Colonic mucosa (tissue), 4 donors: ENCODE data around the gene RCBTB2. TPM values are rescaled to one million over a fixed set of nuclear protein-coding genes. Genes with fewer than 3 reads are reported as not detected.

Source experiments
- DNase-seq: peaks from one replicate; pipeline ENCODE4 v3.0.0-alpha.2; 2020
- H3K27ac ChIP-seq: fragments of 200-600 bp; one replicate; pipeline ENCODE4 v1.8.0; 2021
- H3K27me3 ChIP-seq: fragments of 200-600 bp; one replicate; pipeline ENCODE4 v1.8.0; 2021
- H3K36me3 ChIP-seq: fragments of 200-600 bp; one replicate; pipeline ENCODE4 v1.8.0; 2021
- H3K4me1 ChIP-seq: fragments of 200-600 bp; one replicate; pipeline ENCODE4 v1.8.0; 2021; ENCODE audit warnings: mild to moderate bottlenecking
- H3K4me3 ChIP-seq: fragments of 200-600 bp; one replicate; pipeline ENCODE4 v1.8.0; 2021
- H3K9ac ChIP-seq, 2 donors: one replicate each; pipeline ENCODE4 v1.7.0; 2013; ENCODE audit warnings: control low read depth in 2 of 2, low read depth in 2 of 2, low read length in 2 of 2
- H3K9me3 ChIP-seq: fragments of 200-600 bp; one replicate; pipeline ENCODE4 v1.8.0; 2021
- CTCF ChIP-seq: fragments of 200-600 bp; IDR thresholded peaks from one replicate; pipeline ENCODE4 v1.8.0; 2022; ENCODE audit warnings: antibody characterized with exemption, mild to moderate bottlenecking
- intact Hi-C: fragments of 100-400 bp; cut with DNase I; formaldehyde crosslinking; loops from one replicate; pipeline ENCODE4 v1.14.1; 2022
- total RNA-seq, 2 donors: library from RNA; stranded (reverse); fragmentation: NEBNext Ultra II Directional in 1 of 2; extraction: Animal tissue kit (Norgen Biotek cat#: 25700) in 1 of 2; gene quantifications; one replicate each; pipeline ENCODE4 v1.2.1, GENCODE V29; 2021
- donor health status: healthy.
- donor health status: DM: no; HTN: no; CAD: no.
- donor health status: DM: no; HTN: no; CAD: no.

RCBTB2 gene
- total RNA-seq, 2 donors from 2014 or later = 3.3 to 5.5 TPM

GRCh38 chr13:48505597-48506091, 27.2 kb downstream of the RCBTB2 start:
- TF ChIP-seq CTCF = no peak
- Histone ChIP-seq H3K9ac (no peak overlapping the region), H3K27me3 (no peaks in the 10 kb centered on the region), H3K27ac (peak overlapping the region; percentile 43), H3K4me3 (no peak overlapping the region), H3K9me3 (no peaks in the 10 kb centered on the region), H3K4me1 (no peaks in the 10 kb centered on the region), H3K36me3 (no peaks in the 10 kb centered on the region)
- DNase-seq = no peak
- intact Hi-C loops = no loop called here

- H3K4me3 ChIP-seq = no peak overlapping the region
- no peaks in the 10 kb centered on the region for H3K4me1 ChIP-seq
- TF ChIP-seq CTCF = no peak
- H3K27ac ChIP-seq = peak overlapping the region; percentile 6
- H3K9me3 ChIP-seq = no peaks in the 10 kb centered on the region
- H3K9ac ChIP-seq = no peak overlapping the region
- intact Hi-C loops = no loop called here
- no peaks in the 10 kb centered on the region for H3K36me3 ChIP-seq
- no peak for DNase-seq
- no peaks in the 10 kb centered on the region for H3K27me3 ChIP-seq
These were observed 27.9 kb downstream of the RCBTB2 start for GRCh38 chr13:48505012-48505411.

DNA sequence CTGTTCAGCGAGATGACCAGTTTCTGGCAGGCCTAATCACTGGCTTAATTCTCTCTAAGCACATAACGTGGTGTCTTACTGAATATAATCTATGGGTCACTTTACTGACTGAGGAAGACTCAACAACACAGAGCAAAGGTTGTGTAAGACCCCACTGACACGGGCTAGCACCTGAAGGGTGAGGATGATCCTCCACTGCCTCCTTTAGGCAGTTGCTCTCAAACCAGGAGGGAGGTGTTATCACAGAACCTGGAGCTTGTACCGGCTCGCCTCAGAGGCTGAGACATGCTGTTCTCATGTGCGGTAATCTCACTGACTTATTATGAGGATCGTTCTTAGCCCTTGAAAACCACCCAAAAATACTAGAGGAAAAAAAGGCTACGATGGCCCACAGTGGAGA, 28.3 kb downstream of the RCBTB2 start:
- Histone ChIP-seq H3K27ac (no peak overlapping the region), H3K9ac (no peak overlapping the region), H3K4me1 (no peaks in the 10 kb centered on the region), H3K4me3 (no peak overlapping the region), H3K36me3 (no peaks in the 10 kb centered on the region), H3K27me3 (no peaks in the 10 kb centered on the region), H3K9me3 (no peaks in the 10 kb centered on the region)
- intact Hi-C loops = no loop called here
- no peak for DNase-seq
- TF ChIP-seq CTCF = no peak

GRCh38 chr13:48502601-48503319, 30.1 kb downstream of the RCBTB2 start:
- intact Hi-C loops = no loop called here
- TF ChIP-seq CTCF = no peak

DNA sequence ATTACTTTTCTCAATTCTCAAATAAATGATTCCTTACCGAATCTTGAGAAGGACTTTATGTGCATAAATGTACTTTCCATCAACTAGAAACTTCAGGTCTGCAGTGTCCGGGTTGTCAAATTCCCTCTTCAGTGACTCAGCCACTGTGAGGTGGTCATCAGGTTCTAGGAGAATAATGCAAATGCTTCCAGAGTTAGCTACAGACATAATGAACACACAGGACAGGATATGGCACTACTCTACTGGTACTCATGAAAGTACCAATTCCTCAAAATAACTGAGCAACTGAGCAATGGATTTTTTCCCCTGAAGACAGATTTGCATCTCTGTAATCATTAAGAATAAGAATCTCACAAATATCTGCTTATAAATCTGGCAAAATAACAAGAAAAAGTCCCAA, 31.2 kb downstream of the RCBTB2 start:
- H3K4me3 ChIP-seq = no peak overlapping the region
- H3K9me3 ChIP-seq = no peaks in the 10 kb centered on the region
- H3K27me3 ChIP-seq = no peaks in the 10 kb centered on the region
- H3K27ac ChIP-seq = no peak overlapping the region
- no peak for TF ChIP-seq CTCF
- no peaks in the 10 kb centered on the region for H3K36me3 ChIP-seq
- H3K9ac ChIP-seq = no peak overlapping the region
- H3K4me1 ChIP-seq = no peaks in the 10 kb centered on the region
- no peak for DNase-seq
- intact Hi-C loops = no loop called here

More at GRCh38 chr13:48502601-48503319, 30.1 kb downstream of the RCBTB2 start:
- no peak for DNase-seq
- no peaks in the 10 kb centered on the region for H3K4me1 ChIP-seq
- H3K9me3 ChIP-seq = no peaks in the 10 kb centered on the region
- H3K4me3 ChIP-seq = no peak overlapping the region
- H3K36me3 ChIP-seq = no peaks in the 10 kb centered on the region
- H3K27ac ChIP-seq = no peak overlapping the region
- H3K9ac ChIP-seq = no peak overlapping the region
- H3K27me3 ChIP-seq = no peaks in the 10 kb centered on the region
